Muscle of leg (tissue), 11 donors: ENCODE data around the gene ACLY. TPM values are rescaled to one million over a fixed set of nuclear protein-coding genes. Genes with fewer than 3 reads are reported as not detected.

Experiments used
- DNase-seq: peaks from one replicate; pipeline ENCODE4 v3.0.0; 2013
- H3K27ac ChIP-seq: one replicate; pipeline ENCODE4 v1.5.1; 2013; ENCODE audit warnings: mild to moderate bottlenecking, low read length, control low read depth
- H3K27me3 ChIP-seq: one replicate; pipeline ENCODE4 v1.6.1; 2013; ENCODE audit warnings: low read length; ENCODE audit not compliant: control insufficient read depth, insufficient read depth
- H3K36me3 ChIP-seq: one replicate; pipeline ENCODE4 v1.6.1; 2013; ENCODE audit warnings: low read length; ENCODE audit not compliant: control insufficient read depth, insufficient read depth
- H3K4me1 ChIP-seq: one replicate; pipeline ENCODE4 v1.6.1; 2013; ENCODE audit warnings: low read length; ENCODE audit not compliant: control insufficient read depth, insufficient read depth
- H3K4me3 ChIP-seq: one replicate; pipeline ENCODE4 v1.5.1; 2013; ENCODE audit warnings: low read length, control low read depth
- H3K9me3 ChIP-seq: replicated peaks from 2 replicates; pipeline ENCODE4 v1.6.1; 2013; ENCODE audit warnings: low read depth, low read length; ENCODE audit not compliant: control insufficient read depth
- WGBS: methylation state at CpG from one replicate; pipeline ENCODE4 v1.1.5; 2013; ENCODE audit warnings: missing lambda C conversion rate; ENCODE audit not compliant: insufficient coverage; 5-methylcytosine and 5-hydroxymethylcytosine counted together
- polyA plus RNA-seq, 8 donors: library from polyadenylated mRNA; unstranded; fragments of 120-200 nt; gene quantifications; one replicate each; pipeline versions ENCODE4 v1.2.1 to v1.2.3, GENCODE V29; 2013; ENCODE audit warnings: inconsistent platforms in 1 of 8, low replicate concordance in 1 of 8; ENCODE audit not compliant: insufficient read length in 8 of 8, insufficient read depth in 1 of 8
- total RNA-seq: library from RNA; stranded (reverse); fragments of 120-200 nt; gene quantifications from one replicate; pipeline ENCODE4 v1.2.4, GENCODE V29; 2013

Gene ACLY
- total and polyA plus RNA-seq, 9 donors: 39.6 to 81.6 (median 59.3) TPM

DNA sequence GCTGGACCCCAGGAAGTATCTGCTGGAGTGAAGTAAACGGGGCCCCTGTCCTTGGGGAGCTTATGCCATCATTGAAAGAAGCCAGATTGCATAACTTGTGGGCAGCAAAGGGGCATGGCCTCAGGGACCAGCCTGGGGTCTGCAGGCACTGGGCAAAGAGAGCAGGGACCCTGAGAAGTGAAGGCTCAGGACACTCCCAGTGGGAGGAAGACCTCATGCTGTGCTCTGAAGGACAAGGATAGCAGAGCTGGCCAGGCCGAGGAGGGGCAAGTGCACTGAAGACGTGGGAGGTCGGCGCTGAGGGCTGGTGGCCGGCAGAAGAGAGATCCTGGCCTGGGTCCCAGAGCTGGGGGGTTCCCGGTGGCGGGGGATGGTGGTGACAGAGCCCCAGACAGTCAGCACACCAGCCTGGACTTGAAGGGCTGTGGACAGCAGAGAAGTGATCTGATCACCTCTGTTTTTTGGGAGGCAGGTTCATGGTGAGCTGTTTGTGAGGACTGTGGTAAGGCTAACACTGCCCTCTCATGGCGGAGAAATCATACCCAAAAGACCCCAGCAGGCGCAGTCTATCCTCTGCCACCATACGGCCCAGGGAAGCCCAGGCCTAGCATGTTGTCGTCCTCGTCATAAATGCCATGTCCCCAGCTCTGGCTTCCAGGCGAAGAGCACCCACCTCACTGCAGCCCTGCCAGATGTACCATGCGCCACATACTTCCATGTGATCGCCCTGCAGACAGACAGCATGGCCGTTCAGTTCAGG lies 40.8 kb upstream of the ACLY start:
- no peaks in the 10 kb centered on the region for H3K9me3 ChIP-seq
- WGBS: 33% methylated on average over 17 of the region's 17 CpGs
- H3K4me3 ChIP-seq: no peak overlapping the region
- no peaks in the 10 kb centered on the region for H3K27me3 ChIP-seq
- no peak overlapping the region for H3K27ac ChIP-seq
- peak; percentile 51 for DNase-seq
- peaks cover 20% of the 10 kb centered on the region for H3K4me1 ChIP-seq
- H3K36me3 ChIP-seq: no peaks in the 10 kb centered on the region

DNA sequence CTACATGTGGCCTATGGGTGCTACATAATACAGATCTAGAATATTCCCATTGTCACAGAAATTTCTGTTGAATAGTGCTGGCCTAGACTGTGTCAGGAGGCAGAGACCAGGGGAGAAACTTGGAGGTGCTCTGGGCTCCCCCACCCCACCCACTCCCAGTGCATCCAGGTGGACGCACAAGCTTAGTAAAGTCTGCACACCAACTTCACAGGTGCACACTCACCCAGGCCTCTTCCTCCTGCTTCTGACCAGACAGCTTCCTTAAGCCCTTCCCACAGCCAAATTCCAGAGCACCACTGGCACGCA lies 40.2 kb upstream of the ACLY start:
- Histone ChIP-seq H3K36me3 (no peaks in the 10 kb centered on the region), H3K27ac (no peak overlapping the region), H3K4me3 (no peak overlapping the region), H3K4me1 (peaks cover 20% of the 10 kb centered on the region), H3K9me3 (no peaks in the 10 kb centered on the region), H3K27me3 (no peaks in the 10 kb centered on the region)
- no peak for DNase-seq
- WGBS: no CpG with 5 or more reads among the region's 2 CpGs

GRCh38 chr17:41957869-41958439 lies 39.2 kb upstream of the ACLY start:
- WGBS: 75% methylated on average over 3 of the region's 6 CpGs
- Histone ChIP-seq H3K9me3 (no peaks in the 10 kb centered on the region), H3K27me3 (no peaks in the 10 kb centered on the region), H3K36me3 (no peaks in the 10 kb centered on the region), H3K4me1 (peaks cover 19% of the 10 kb centered on the region), H3K27ac (no peak overlapping the region), H3K4me3 (no peak overlapping the region)
- DNase-seq: no peak

DNA sequence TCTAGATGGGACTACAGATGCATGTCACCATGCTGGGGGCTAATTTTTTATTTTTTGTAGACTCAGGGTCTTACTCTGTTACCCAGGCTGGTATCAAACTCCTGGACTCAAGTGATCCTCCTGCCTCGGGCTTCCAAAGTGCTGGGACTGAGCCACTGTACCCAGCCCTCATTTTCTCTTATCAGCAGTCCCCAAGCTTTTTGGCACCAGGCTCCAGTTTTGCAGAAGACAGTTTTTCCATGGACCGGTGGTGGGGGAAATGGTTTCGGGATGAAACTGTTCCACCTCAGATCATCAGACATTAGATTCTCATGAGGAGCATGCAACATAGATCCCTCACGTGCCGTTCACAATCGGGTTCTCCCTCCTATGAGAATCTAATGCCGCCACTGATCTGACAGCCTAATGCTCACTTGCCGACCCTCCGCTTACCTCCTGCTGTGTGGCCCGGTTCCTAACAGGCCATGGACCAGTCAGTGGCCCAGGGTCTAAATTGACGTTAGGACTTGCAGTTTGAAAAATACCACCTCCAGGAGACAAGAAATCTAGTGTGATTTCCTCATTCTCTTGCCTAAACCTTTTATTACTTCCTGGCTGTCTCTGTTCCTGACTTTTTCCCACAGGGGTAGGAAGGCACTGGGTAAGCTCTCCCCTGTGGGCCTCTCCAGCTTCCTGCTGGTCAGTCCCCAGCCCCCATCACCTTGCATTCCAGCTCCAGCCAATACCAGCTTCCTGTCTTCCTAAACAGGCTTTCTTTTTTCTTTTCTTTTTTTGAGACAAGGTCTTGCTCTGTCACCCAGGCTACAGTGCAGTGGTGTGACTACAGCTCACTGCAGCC lies 38.5 kb upstream of the ACLY start:
- DNase-seq: no peak
- no peak overlapping the region for H3K4me3 ChIP-seq
- no peaks in the 10 kb centered on the region for H3K9me3 ChIP-seq
- no peaks in the 10 kb centered on the region for H3K27me3 ChIP-seq
- H3K36me3 ChIP-seq: no peaks in the 10 kb centered on the region
- no peak overlapping the region for H3K27ac ChIP-seq
- WGBS: 39% methylated on average over 10 of the region's 11 CpGs
- peaks cover 12% of the 10 kb centered on the region for H3K4me1 ChIP-seq

DNA sequence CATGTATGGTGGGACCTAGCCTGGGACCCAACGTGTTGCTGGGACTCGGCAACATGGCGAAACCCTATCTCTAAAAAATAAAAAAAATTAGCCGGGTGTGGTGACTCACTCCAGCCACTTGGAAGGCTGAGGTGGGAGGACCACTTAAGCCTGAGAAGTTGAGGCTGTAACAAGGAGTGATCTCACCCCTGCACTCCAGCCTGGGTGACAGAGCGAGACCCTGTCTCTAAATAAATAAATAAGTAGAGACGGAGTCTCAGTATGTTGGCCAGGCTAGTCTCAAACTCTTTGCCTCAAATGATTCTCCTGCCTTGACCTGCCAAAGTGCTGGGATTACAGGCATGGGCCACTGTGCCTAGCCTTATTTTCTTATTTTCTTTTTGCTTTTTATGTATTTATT lies 37.8 kb upstream of the ACLY start:
- Histone ChIP-seq H3K27ac (no peak overlapping the region), H3K36me3 (no peaks in the 10 kb centered on the region), H3K27me3 (no peaks in the 10 kb centered on the region), H3K4me3 (no peak overlapping the region), H3K9me3 (no peaks in the 10 kb centered on the region), H3K4me1 (peaks cover 4% of the 10 kb centered on the region)
- WGBS: no CpG with 5 or more reads among the region's 6 CpGs
- DNase-seq: no peak

GRCh38 chr17:41948762-41949460 lies 30.2 kb upstream of the ACLY start:
- Histone ChIP-seq H3K4me1 (no peaks in the 10 kb centered on the region), H3K27ac (no peak overlapping the region), H3K9me3 (no peaks in the 10 kb centered on the region), H3K4me3 (no peak overlapping the region), H3K36me3 (no peaks in the 10 kb centered on the region), H3K27me3 (no peaks in the 10 kb centered on the region)
- no peak for DNase-seq
- 92% methylated on average over 5 of the region's 11 CpGs for WGBS

DNA sequence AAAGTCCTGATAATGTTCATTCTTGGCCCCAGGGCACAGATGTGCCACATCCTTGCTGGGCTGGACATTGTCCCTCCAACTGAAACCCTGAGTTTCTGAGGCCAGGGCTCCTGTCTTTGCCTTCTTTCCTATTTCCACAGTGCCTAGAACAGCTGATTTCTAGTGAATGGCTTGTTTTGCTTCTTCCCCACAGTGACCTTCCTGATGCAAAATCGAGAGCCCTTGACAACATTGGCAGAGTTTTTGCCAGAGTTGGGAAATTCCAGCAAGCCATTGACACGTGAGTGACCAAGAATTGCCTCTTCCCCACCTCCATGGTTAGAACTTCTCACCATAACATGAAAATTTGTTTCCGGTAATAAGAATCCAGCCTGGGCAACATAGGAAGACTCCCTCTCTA lies 26.2 kb upstream of the ACLY start:
- no peak for DNase-seq
- H3K4me3 ChIP-seq: no peak overlapping the region
- H3K27ac ChIP-seq: no peak overlapping the region
- H3K27me3 ChIP-seq: no peaks in the 10 kb centered on the region
- H3K4me1 ChIP-seq: no peaks in the 10 kb centered on the region
- WGBS: 50% methylated on average over 1 of the region's 3 CpGs
- no peaks in the 10 kb centered on the region for H3K36me3 ChIP-seq
- no peaks in the 10 kb centered on the region for H3K9me3 ChIP-seq

DNA sequence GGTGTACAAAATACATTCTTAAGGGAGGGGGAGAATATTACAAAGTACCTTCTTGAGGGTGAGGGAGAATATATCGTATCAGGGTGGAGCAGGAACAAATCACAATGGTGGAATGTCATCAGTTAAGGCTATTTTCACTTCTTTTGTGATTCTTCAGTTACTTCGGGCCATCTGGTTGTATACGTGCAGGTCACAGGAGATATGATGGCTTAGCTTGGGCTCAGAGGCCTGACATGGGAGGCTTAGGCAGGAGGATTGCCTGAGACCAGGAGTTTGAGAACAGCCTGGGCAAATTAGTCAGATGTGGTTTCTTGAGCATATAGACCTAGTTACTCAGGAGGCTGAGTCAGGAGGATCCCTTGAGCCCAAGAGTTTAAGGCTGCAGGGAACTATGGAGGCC lies 24.7 kb upstream of the ACLY start:
- no peaks in the 10 kb centered on the region for H3K27me3 ChIP-seq
- H3K4me1 ChIP-seq: no peaks in the 10 kb centered on the region
- no peak overlapping the region for H3K4me3 ChIP-seq
- 82% methylated on average over 3 of the region's 3 CpGs for WGBS
- no peak for DNase-seq
- H3K9me3 ChIP-seq: no peaks in the 10 kb centered on the region
- no peak overlapping the region for H3K27ac ChIP-seq
- no peaks in the 10 kb centered on the region for H3K36me3 ChIP-seq

GRCh38 chr17:41942626-41943373 lies 24.0 kb upstream of the ACLY start:
- no peaks in the 10 kb centered on the region for H3K4me1 ChIP-seq
- H3K27me3 ChIP-seq: no peaks in the 10 kb centered on the region
- no peak overlapping the region for H3K27ac ChIP-seq
- no peaks in the 10 kb centered on the region for H3K9me3 ChIP-seq
- no peak overlapping the region for H3K4me3 ChIP-seq
- H3K36me3 ChIP-seq: no peaks in the 10 kb centered on the region
- 100% methylated on average over 4 of the region's 8 CpGs for WGBS
- DNase-seq: no peak
